Keratinocyte (primary cell): ENCODE data around the gene INHBB. TPM values are rescaled to one million over a fixed set of nuclear protein-coding genes. Genes with fewer than 3 reads are reported as not detected.

Source experiments
- DNase-seq: peaks from one replicate; pipeline ENCODE4 v3.0.0-alpha.2; 2011; ENCODE audit warnings: low read depth, missing footprints, low spot score
- FAIRE-seq: peaks from 2 replicates; lab custom pipeline; 2011; peaks lifted over from hg19 to GRCh38; lab: Jason Lieb, UNC
- H2AFZ ChIP-seq: 2 replicates; pipeline ENCODE4 v1.6.0; 2012; ENCODE audit warnings: low read length, control low read depth, inconsistent platforms; ENCODE audit not compliant: control insufficient read depth
- H3K27ac ChIP-seq: 2 replicates; pipeline ENCODE4 v1.5.1; 2011; ENCODE audit warnings: low read length; ENCODE audit not compliant: control insufficient read depth, insufficient read depth
- H3K27me3 ChIP-seq: 3 replicates; pipeline ENCODE4 v1.6.0; 2011; ENCODE audit warnings: low read length; ENCODE audit not compliant: control insufficient read depth, insufficient read depth; ENCODE audit errors: extremely low read depth
- H3K36me3 ChIP-seq, 2 experiments: 2 replicates in 1 of 2; 3 replicates in 1 of 2; pipeline ENCODE4 v1.5.1; 2011; ENCODE audit warnings: low read length in 2 of 2, mild to moderate bottlenecking in 1 of 2; ENCODE audit not compliant: control insufficient read depth in 2 of 2, insufficient read depth in 2 of 2; ENCODE audit errors: extremely low read depth in 1 of 2
- H3K4me1 ChIP-seq: 3 replicates; pipeline ENCODE4 v1.5.1; 2011; ENCODE audit warnings: low read length; ENCODE audit not compliant: control insufficient read depth, insufficient read depth; ENCODE audit errors: extremely low read depth
- H3K4me2 ChIP-seq: 3 replicates; pipeline ENCODE4 v1.6.0; 2011; ENCODE audit warnings: low read depth, low read length; ENCODE audit not compliant: control insufficient read depth, insufficient read depth; ENCODE audit errors: extremely low read depth
- H3K4me3 ChIP-seq, 3 experiments: fragments of 200-600 bp in 1 of 3; sonication (generic) in 1 of 3; 2 replicates in 2 of 3; 3 replicates in 1 of 3; pipeline ENCODE4 v1.5.1; 2011 to 2016; ENCODE audit warnings: low read length in 3 of 3, mild to moderate bottlenecking in 3 of 3, control low read depth in 2 of 3, inconsistent platforms in 1 of 3, low read depth in 1 of 3, mixed read lengths in 1 of 3, mixed run types in 1 of 3, moderate library complexity in 1 of 3; ENCODE audit not compliant: control insufficient read depth in 2 of 3, insufficient read depth in 2 of 3; ENCODE audit errors: extremely low read depth in 1 of 3
- H3K79me2 ChIP-seq: 2 replicates; pipeline ENCODE4 v1.6.0; 2012; ENCODE audit warnings: low read length; ENCODE audit not compliant: control insufficient read depth, insufficient read depth
- H3K9ac ChIP-seq: 3 replicates; pipeline ENCODE4 v1.6.0; 2011; ENCODE audit warnings: low read length; ENCODE audit not compliant: control insufficient read depth, insufficient read depth; ENCODE audit errors: extremely low read depth
- H3K9me1 ChIP-seq: 3 replicates; pipeline ENCODE4 v1.6.0; 2011; ENCODE audit warnings: low read length; ENCODE audit not compliant: control insufficient read depth, insufficient read depth; ENCODE audit errors: extremely low read depth
- H3K9me3 ChIP-seq: 2 replicates; pipeline ENCODE4 v1.5.1; 2012; ENCODE audit warnings: low read depth, low read length; ENCODE audit not compliant: control insufficient read depth
- H4K20me1 ChIP-seq: 3 replicates; pipeline ENCODE4 v1.6.0; 2011; ENCODE audit warnings: low read length; ENCODE audit not compliant: control insufficient read depth, insufficient read depth; ENCODE audit errors: extremely low read depth
- CTCF ChIP-seq, 3 experiments: IDR thresholded peaks in 1 of 3; conservative IDR thresholded peaks in 1 of 3; optimal IDR thresholded peaks in 1 of 3; 2 replicates in 2 of 3; 3 replicates in 1 of 3; pipeline versions ENCODE3 to v1.5.1; 2011; ENCODE audit warnings: low read length in 3 of 3, mild to moderate bottlenecking in 3 of 3, moderate library complexity in 2 of 3, control low read depth in 1 of 3, inconsistent platforms in 1 of 3; ENCODE audit not compliant: insufficient read depth in 2 of 3; ENCODE audit errors: extremely low read depth in 1 of 3
- EZH2 ChIP-seq: IDR thresholded peaks from one replicate; pipeline ENCODE4 v1.6.1; 2012; ENCODE audit warnings: inconsistent platforms, mild to moderate bottlenecking, low read length, moderate library complexity
- dilution Hi-C: fragments of 300-500 bp; cut with MboI; formaldehyde crosslinking; loops from one replicate; pipeline ENCODE4 v1.7.0; 2020; ENCODE audit warnings: low sequenced_read_pairs; ENCODE audit not compliant: extremely low pct_ligation_motif_present
- polyA plus RNA-seq, 5 experiments: library from polyadenylated mRNA; depleted of rRNA in 3 of 5; stranded (reverse) in 3 of 5; stranded (forward) in 1 of 5; unstranded in 1 of 5; fragments of >200 nt; gene quantifications; 1 replicate in 1 of 5; 2 replicates in 3 of 5; 3 replicates in 1 of 5; pipeline versions ENCODE4 v1.2.1 to v1.2.3, GENCODE V29; 2011 to 2012; ENCODE audit warnings: missing spikeins in 2 of 5, low read depth in 1 of 5, low replicate concordance in 1 of 5

Gene INHBB
- polyA plus RNA-seq, 1 donor (not counting 4 experiments of a cell fraction or from before 2014, with no cell fraction given): not detected

- H3K9me1 ChIP-seq: no peaks in the 10 kb centered on the region
- FAIRE-seq: no peak
- DNase-seq: no peak
- TF ChIP-seq EZH2 (no peak), CTCF (optimal IDR thresholded peaks at IDR 0.05 in 1 of 3, IDR thresholded peaks at IDR 0.05 in 1 of 3, conservative IDR thresholded peaks at IDR 0.05 in 1 of 3; ENCODE audit: extremely low read depth in 1 of 3, insufficient read depth in 2 of 3, low read length in 3 of 3) (no peak)
- dilution Hi-C loops: no loop called here
- H3K4me2 ChIP-seq: no peak overlapping the region
- no peak overlapping the region for H2AFZ ChIP-seq
- peaks cover 2% of the 10 kb centered on the region for H4K20me1 ChIP-seq
- H3K4me1 ChIP-seq: peaks cover 10% of the 10 kb centered on the region
- no peaks in the 10 kb centered on the region for H3K27me3 ChIP-seq
- H3K9ac ChIP-seq: no peak overlapping the region
- no peaks in the 10 kb centered on the region for H3K9me3 ChIP-seq
- no peaks in the 10 kb centered on the region for H3K79me2 ChIP-seq
- no peaks in the 10 kb centered on the region for H3K36me3 ChIP-seq
- no peak overlapping the region for H3K4me3 ChIP-seq
- H3K27ac ChIP-seq: no peak overlapping the region
Observed at GRCh38 chr2:120318626-120319025, 27.3 kb upstream of the INHBB start.

GRCh38 chr2:120319123-120319522 lies 26.8 kb upstream of the INHBB start:
- H3K9ac ChIP-seq: no peak overlapping the region
- dilution Hi-C loops: no loop called here
- DNase-seq (no peak), FAIRE-seq (no peak)
- no peak overlapping the region for H3K4me3 ChIP-seq
- H2AFZ ChIP-seq: no peak overlapping the region
- no peak overlapping the region for H3K27ac ChIP-seq
- peaks cover 8% of the 10 kb centered on the region for H3K4me1 ChIP-seq
- no peaks in the 10 kb centered on the region for H3K9me1 ChIP-seq
- H3K4me2 ChIP-seq: no peak overlapping the region
- H3K36me3 ChIP-seq: no peaks in the 10 kb centered on the region
- no peaks in the 10 kb centered on the region for H3K79me2 ChIP-seq
- H3K9me3 ChIP-seq: no peaks in the 10 kb centered on the region
- TF ChIP-seq EZH2 (no peak), CTCF (optimal IDR thresholded peaks at IDR 0.05 in 1 of 3, IDR thresholded peaks at IDR 0.05 in 1 of 3, conservative IDR thresholded peaks at IDR 0.05 in 1 of 3; ENCODE audit: extremely low read depth in 1 of 3, insufficient read depth in 2 of 3, low read length in 3 of 3) (no peak)
- peaks cover 2% of the 10 kb centered on the region for H4K20me1 ChIP-seq
- no peaks in the 10 kb centered on the region for H3K27me3 ChIP-seq
